Thyroid gland (tissue), 4 donors: ENCODE measurements around the gene COCH. TPM values are rescaled to one million over a fixed set of nuclear protein-coding genes. Genes with fewer than 3 reads are reported as not detected.

Experiments
- DNase-seq, 2 donors: peaks; one replicate each; pipeline ENCODE4 v3.0.0-alpha.2; 2019
- H3K27ac ChIP-seq, 3 donors: fragments of 200-600 bp; sonication (generic); 1 replicate in 2 of 3; 2 replicates in 1 of 3; pipeline ENCODE4 v1.5.1; 2016 to 2019; ENCODE audit warnings: mild to moderate bottlenecking in 1 of 3, moderate library complexity in 1 of 3
- H3K27me3 ChIP-seq: fragments of 200-600 bp; sonication (generic); one replicate; pipeline ENCODE4 v1.5.1; 2019
- H3K36me3 ChIP-seq, 2 donors: fragments of 200-600 bp; sonication (generic); one replicate each; pipeline ENCODE4 v1.5.1; 2016 to 2019
- H3K4me1 ChIP-seq, 2 donors: fragments of 200-600 bp; sonication (generic); one replicate each; pipeline ENCODE4 v1.5.1; 2017 to 2019
- H3K4me3 ChIP-seq, 3 donors: fragments of 200-600 bp; sonication (generic); replicated peaks in 1 of 3; 1 replicate in 2 of 3; 2 replicates in 1 of 3; pipeline ENCODE4 v1.5.1; 2016; ENCODE audit warnings: mild to moderate bottlenecking in 1 of 3
- H3K9me3 ChIP-seq: fragments of 200-600 bp; sonication (generic); one replicate; pipeline ENCODE4 v1.5.1; 2017
- CTCF ChIP-seq, 6 experiments: fragments of 200-600 bp in 3 of 6; fragments of 450-650 bp in 3 of 6; sonication (generic) in 3 of 6; IDR thresholded peaks; one replicate each; pipeline ENCODE4 v1.5.1; 2016 to 2019; ENCODE audit warnings: antibody characterized with exemption in 6 of 6, mild to moderate bottlenecking in 2 of 6, inconsistent platforms in 1 of 6, moderate library complexity in 1 of 6
- POLR2A ChIP-seq, 2 donors: fragments of 450-650 bp; IDR thresholded peaks; one replicate each; pipeline ENCODE4 v1.6.1; 2017; ENCODE audit warnings: antibody characterized with exemption in 2 of 2, mild to moderate bottlenecking in 2 of 2, moderate library complexity in 1 of 2
- WGBS, 2 donors: methylation state at CpG; one replicate each; pipeline ENCODE4 v1.1.5; 2017; 5-methylcytosine and 5-hydroxymethylcytosine counted together
- intact Hi-C: fragments of 100-400 bp; cut with DNase I; formaldehyde crosslinking; loops from one replicate; pipeline ENCODE4 v1.15.1; 2023
- total RNA-seq, 4 donors: library from RNA; depleted of rRNA; stranded (reverse); fragments of >200 nt; gene quantifications; one replicate each; pipeline ENCODE4 v1.2.3, GENCODE V29; 2016

COCH gene
- total RNA-seq, 4 donors from 2014 or later: 0.40 to 1.7 (median 1.2) TPM

GRCh38 chr14:30840086-30840779, 34.1 kb upstream of the COCH start:
- H3K36me3 ChIP-seq: no peaks in the 10 kb centered on the region
- no peak for DNase-seq
- H3K9me3 ChIP-seq: no peaks in the 10 kb centered on the region
- H3K27ac ChIP-seq: no peak overlapping the region
- intact Hi-C loops: no loop called here
- H3K4me1 ChIP-seq: no peaks in the 10 kb centered on the region
- H3K27me3 ChIP-seq: no peaks in the 10 kb centered on the region
- no peak for TF ChIP-seq POLR2A (IDR thresholded peaks at IDR 0.05)
- TF ChIP-seq CTCF (IDR thresholded peaks at IDR 0.05): no peak
- 81 to 83% methylated on average over 10 of the region's 10 CpGs for WGBS, 2 donors
- no peak overlapping the region for H3K4me3 ChIP-seq

- intact Hi-C loops: no loop called here
These were observed 31.9 kb upstream of the COCH start for GRCh38 chr14:30842431-30842830.

GRCh38 chr14:30848449-30849240, 25.7 kb upstream of the COCH start:
- Histone ChIP-seq H3K27me3 (no peaks in the 10 kb centered on the region), H3K9me3 (no peaks in the 10 kb centered on the region), H3K36me3 (no peaks in the 10 kb centered on the region), H3K27ac (no peak overlapping the region), H3K4me3 (no peak overlapping the region), H3K4me1 (no peaks in the 10 kb centered on the region)
- no peak for DNase-seq
- 91 to 94% methylated on average over 4 of the region's 4 CpGs for WGBS, 2 donors
- TF ChIP-seq POLR2A (IDR thresholded peaks at IDR 0.05) (no peak), CTCF (IDR thresholded peaks at IDR 0.05) (no peak)
- intact Hi-C loops: no loop called here

More at GRCh38 chr14:30842431-30842830, 31.9 kb upstream of the COCH start:
- H3K36me3 ChIP-seq: no peaks in the 10 kb centered on the region
- TF ChIP-seq POLR2A (IDR thresholded peaks at IDR 0.05) (no peak), CTCF (IDR thresholded peaks at IDR 0.05) (no peak)
- no peaks in the 10 kb centered on the region for H3K9me3 ChIP-seq
- H3K27ac ChIP-seq: no peak overlapping the region
- no peak overlapping the region for H3K4me3 ChIP-seq
- no peaks in the 10 kb centered on the region for H3K27me3 ChIP-seq
- no peak for DNase-seq
- no peaks in the 10 kb centered on the region for H3K4me1 ChIP-seq

GRCh38 chr14:30849354-30849753, 25.0 kb upstream of the COCH start:
- Histone ChIP-seq H3K27me3 (no peaks in the 10 kb centered on the region), H3K4me3 (no peak overlapping the region), H3K9me3 (no peaks in the 10 kb centered on the region), H3K4me1 (no peaks in the 10 kb centered on the region), H3K36me3 (no peaks in the 10 kb centered on the region), H3K27ac (no peak overlapping the region)
- TF ChIP-seq POLR2A (IDR thresholded peaks at IDR 0.05) (no peak), CTCF (IDR thresholded peaks at IDR 0.05) (no peak)
- WGBS, 2 donors: 90 to 94% methylated on average over 1 of the region's 1 CpG
- intact Hi-C loops: no loop called here
- no peak for DNase-seq

- intact Hi-C loops: no loop called here
- no peaks in the 10 kb centered on the region for H3K9me3 ChIP-seq
- H3K27ac ChIP-seq: no peak overlapping the region
- TF ChIP-seq POLR2A (IDR thresholded peaks at IDR 0.05): no peak
- no peak for TF ChIP-seq CTCF (IDR thresholded peaks at IDR 0.05)
- H3K36me3 ChIP-seq: no peaks in the 10 kb centered on the region
- no peaks in the 10 kb centered on the region for H3K27me3 ChIP-seq
- DNase-seq: no peak
- 95 to 98% methylated on average over 1 of the region's 1 CpG for WGBS, 2 donors
- H3K4me1 ChIP-seq: no peaks in the 10 kb centered on the region
- H3K4me3 ChIP-seq: no peak overlapping the region
These were observed 24.4 kb upstream of the COCH start for GRCh38 chr14:30849983-30850382.
